Measurements from ENCODE around the gene GPRIN1. TPM values are rescaled to one million over a fixed set of nuclear protein-coding genes. Genes with fewer than 3 reads are reported as not detected.

Gene GPRIN1
- total RNA-seq, 1 donor from 2014 or later = 2.4 TPM

DNA sequence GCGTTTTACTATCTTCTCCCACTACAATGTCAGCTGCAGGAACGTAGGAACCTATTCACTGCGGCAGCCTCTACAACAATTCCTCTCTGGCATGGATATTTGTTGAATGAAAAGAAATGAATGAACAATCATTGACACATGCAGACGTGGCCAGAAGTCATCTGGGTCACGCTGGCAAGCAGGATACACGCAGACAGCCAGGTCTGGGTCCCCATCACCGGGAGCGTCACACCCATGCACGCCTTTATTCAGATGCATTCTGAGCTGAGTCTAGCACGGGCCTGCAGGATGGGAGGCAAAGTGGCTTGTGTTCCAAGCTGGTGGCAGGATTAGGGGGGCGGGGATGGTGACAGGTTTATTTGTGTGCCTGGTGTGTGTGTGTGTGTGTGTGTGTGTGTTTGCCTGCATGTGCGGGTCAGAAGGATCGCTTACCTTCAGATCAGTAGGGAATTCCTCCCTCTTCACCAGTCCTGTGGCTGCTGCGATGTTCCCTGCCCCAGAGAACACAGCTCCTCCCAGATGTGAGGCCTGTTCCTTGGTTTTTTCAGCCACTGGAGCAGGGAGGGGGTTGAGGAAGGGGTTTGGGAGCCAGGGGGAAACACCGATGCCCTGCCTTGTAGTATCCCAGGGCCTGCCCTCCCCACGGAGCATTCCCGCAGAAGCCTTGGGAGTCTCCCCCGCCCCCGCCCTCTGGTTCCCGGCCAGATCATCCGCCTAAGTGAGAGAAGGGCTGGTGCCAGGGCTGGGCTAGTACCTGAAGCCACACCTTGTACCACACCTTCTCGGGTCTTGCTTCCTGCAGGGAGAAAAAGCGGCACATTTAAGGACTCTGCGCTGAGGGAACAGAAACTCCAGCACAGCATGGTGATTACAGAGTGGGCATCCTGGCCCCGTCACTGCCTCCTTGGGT is 16.3 kb upstream of the GPRIN1 start:
- intact Hi-C loops (cut with micrococcal nuclease) = no loop called here

- intact Hi-C loops (cut with micrococcal nuclease) = no loop called here
These were observed 15.6 kb upstream of the GPRIN1 start for GRCh38 chr5:176625512-176625911.

DNA sequence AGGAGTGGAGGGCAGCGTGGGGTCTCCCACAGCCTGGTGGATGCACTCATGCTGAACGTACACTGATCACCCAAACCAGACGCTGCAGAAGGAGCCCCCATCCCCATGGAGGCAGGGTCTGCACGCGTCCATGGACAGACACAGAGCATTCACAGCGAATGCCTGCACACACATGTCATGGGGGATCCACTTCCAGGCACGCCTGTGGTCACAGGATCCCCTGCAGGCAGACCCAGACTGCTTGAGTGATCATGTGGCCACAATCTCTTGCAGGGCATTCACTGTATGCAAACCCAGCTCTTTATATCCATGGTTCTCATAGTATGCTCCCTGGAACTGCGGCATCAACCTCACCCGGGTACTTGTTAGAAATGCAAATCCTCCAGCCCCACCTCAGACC is 15.0 kb upstream of the GPRIN1 start:
- intact Hi-C loops (cut with micrococcal nuclease) = no loop called here

DNA sequence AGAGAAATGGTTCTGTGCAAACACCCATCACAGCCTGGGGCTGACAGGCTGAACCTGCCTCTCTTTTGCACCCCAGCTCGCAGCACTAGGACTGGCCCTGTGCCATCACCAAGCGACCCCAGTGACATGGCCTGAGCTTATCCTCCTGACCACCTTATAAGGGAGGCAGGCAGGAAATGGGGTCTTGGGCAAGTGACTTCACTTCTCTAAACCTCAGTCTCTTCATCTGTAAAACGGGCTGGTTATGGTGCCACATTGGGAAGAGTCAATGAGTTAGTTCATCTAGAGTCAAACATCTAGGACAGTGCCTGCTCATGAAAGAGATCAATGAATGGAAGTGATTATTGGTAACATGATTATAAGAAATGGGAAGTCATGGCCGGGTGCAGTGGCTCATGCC is 14.2 kb upstream of the GPRIN1 start:
- intact Hi-C loops (cut with micrococcal nuclease) = no loop called here

DNA sequence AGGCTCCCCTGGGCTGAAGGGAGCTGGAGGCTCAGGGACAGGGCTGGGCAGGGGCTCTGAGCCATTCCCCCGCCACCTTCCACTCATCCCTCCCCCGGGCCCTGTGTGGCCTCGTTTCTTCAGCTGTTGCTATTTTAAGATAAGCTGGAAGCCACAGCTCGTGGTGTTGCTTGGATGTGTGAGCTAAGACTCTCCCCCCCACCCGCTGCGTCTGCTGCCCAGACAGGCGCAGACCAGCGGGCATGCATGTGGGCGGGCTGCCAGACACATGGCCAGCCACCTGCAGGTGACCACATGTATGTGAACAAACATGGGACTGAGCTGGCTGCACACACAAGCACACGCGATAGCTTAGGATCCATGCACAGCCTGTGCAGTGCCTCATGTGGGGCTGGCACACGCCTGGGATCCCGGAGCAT is 11.7 kb upstream of the GPRIN1 start:
- intact Hi-C loops (cut with micrococcal nuclease) = no loop called here

DNA sequence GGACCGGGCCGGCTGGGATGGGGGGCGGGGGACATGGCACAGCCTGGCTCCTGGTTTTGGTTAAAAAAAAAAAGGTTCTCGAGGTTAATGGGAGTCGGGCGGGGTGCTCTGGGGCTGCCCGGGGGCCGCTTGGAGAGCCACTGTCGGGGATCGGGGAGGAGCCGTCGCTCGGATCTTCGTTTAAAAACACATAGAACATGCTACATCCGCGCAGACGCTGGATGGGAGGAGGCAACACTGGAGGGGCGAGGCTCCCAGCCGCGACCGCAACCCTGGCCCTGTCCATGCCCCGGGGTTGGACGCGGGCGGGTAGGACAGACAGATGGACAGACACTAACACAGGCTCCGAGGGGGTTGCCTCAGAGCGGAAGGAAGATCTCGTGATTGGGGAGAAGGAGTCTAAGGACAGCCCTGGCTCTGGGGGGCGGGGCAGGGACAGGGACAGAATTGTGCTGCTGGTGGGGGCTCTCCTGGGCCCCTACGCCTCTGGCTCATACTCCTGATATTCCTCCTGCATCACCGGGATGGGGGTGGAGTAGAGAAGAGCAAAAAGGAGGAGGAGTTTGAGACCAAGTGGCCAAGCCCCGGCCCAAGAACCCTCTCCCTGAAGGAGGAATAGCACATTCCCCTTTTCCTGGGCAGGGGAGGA is 10.5 kb upstream of the GPRIN1 start:
- intact Hi-C loops (cut with micrococcal nuclease) = no loop called here

- intact Hi-C loops (cut with micrococcal nuclease) = loop anchor here (1.0 kb wide), 1 partner anchor 28 kb away; the partner anchor contains the start of gene TSPAN17
These were observed 9.8 kb upstream of the GPRIN1 start for GRCh38 chr5:176619569-176620332.

DNA sequence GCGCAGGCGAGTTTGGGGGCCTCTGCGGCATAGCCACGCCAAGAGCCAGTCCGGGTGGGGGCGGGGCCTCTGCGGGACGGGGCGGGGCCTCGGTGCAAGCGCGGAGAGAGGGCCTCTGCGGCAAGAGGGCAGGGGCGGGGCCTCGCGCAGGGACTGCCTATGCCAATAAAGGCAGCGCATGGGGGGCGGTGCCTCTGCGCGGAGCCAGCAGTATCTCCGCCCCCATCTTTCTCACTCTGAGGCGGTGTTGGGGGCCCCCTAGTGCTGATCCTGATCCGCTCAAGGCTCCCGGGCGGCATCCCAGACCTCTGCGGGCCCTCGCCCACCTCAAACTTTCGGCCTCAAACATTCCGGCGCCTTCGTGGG is 9.2 kb upstream of the GPRIN1 start:
- intact Hi-C loops (cut with micrococcal nuclease) = loop anchor here (1.0 kb wide), 1 partner anchor 28 kb away; the partner anchor contains the start of gene TSPAN17

DNA sequence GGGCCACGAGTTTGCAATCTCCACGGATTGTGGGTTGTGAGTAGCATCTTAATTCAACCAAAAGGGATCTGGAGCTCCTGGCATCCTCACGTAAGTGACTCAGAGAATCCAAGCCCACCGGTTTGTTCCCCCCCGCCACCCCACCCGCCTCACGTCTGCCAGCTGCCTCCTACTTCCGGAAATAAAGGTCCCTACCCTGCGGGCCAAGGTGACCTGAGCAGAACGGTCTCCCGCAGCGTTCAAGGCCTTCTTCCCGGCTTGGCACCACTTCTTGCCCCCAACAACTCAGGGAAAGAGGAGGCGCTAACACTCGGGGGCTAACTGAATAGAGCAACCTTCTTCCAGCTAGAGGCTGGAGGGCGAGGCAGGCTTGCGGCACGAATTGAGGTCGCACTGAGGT is 8.8 kb upstream of the GPRIN1 start:
- intact Hi-C loops (cut with micrococcal nuclease) = loop anchor here (1.0 kb wide), 1 partner anchor 29 kb away; the partner anchor contains the start of gene TSPAN17

DNA sequence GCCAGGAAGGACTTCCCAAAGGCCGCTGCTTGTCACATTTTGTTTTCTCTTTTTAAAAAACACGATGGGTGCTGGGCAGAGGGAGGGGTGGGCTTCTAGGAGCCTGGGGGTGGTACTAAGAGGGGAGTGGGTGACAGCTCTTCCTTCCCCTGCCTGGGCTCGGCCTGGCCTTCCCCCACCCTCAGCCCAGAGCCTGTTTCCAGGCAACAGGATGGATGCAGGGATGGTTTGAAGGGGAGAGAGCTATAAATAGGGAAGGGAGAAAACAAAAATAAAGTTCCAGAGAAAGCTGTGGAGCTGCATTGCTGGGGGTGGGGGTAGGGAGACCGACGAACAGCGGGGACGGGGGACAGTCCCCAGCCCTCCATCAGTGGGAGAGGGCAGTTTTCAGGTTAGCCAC is 6.6 kb upstream of the GPRIN1 start:
- intact Hi-C loops (cut with micrococcal nuclease) = no loop called here

GRCh38 chr5:176614805-176615478 is 5.0 kb upstream of the GPRIN1 start:
- intact Hi-C loops (cut with micrococcal nuclease) = loop anchor here (5.0 kb wide), 1 partner anchor 78 kb away; the partner anchor contains the start of gene RNF44

GRCh38 chr5:176612855-176613254 is 2.9 kb upstream of the GPRIN1 start:
- intact Hi-C loops (cut with micrococcal nuclease) = loop anchor here (5.0 kb wide), 1 partner anchor 76 kb away; the partner anchor contains the start of gene RNF44

DNA sequence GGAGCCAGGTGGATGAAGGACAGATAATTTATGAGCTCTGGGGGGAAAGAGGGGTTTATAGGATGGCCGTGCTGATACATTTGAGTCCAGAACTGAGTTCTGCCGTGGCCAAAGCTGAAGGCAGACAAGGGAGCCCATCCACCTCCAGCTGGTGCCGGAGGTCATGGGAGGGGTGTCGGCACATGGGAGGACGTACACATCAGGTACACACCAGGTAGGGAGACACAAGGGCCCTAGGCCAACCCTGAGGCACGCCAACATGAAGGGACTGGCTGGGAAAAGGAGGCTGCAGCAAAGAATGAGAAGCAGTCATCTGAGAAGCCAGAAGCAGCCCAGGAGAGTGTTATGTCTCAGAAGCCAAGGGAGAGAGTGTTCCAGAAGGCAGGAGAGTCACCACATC is 2.1 kb upstream of the GPRIN1 start:
- intact Hi-C loops (cut with micrococcal nuclease) = loop anchor here (5.0 kb wide), 1 partner anchor 75 kb away; the partner anchor contains the start of gene RNF44

- intact Hi-C loops (cut with micrococcal nuclease) = loop anchor here (5.0 kb wide), 1 partner anchor 74 kb away; the partner anchor contains the start of gene RNF44
These were observed 1.5 kb upstream of the GPRIN1 start for GRCh38 chr5:176611435-176611834.

DNA sequence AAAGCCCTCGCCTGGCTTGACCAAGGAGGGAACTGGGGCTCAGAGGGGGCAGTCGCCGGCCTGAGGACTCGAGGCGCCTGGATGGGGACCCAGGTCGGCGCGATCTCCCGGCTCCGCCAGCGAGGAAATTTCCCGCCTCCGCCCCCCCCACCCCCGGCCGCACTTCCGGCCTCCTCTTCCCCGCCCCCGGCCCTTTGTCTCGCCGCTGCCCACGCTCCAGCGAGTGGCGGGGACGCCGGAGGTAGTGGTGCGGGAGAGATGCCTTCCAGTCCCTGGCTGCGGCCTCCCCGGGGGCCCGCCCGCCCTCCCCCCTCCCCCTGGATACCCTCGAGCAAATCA is 448 bp upstream of the GPRIN1 start:
- intact Hi-C loops (cut with micrococcal nuclease) = loop anchor here (5.0 kb wide), 1 partner anchor 73 kb away; the partner anchor contains the start of gene RNF44

GRCh38 chr5:176608937-176609723 is 826 bp downstream of the GPRIN1 start:
- intact Hi-C loops (cut with micrococcal nuclease) = no loop called here

- intact Hi-C loops (cut with micrococcal nuclease) = no loop called here
These were observed 1.7 kb downstream of the GPRIN1 start for GRCh38 chr5:176608142-176608705.

- intact Hi-C loops (cut with micrococcal nuclease) = no loop called here
These were observed 3.1 kb downstream of the GPRIN1 start for GRCh38 chr5:176606875-176607274.

DNA sequence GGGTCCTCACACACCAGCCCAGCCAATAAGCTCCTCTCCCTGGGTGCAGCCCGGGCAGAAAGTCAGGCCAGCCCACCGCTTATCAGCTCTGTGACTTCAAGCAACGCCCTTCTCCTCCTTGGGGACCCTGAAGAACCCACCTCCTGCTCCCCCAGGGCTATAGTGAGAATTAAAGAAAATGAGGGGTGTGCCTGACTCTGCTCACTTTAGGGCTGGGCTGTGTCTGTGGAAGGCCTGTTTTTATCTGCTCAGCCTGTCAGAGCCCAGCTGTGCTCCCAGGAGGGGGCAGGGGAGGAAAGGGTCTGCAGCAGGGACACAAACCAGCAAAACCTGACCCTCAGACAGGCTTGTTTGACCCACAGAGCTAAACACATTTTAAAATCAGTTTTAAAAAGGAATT is 3.9 kb downstream of the GPRIN1 start:
- intact Hi-C loops (cut with micrococcal nuclease) = no loop called here

DNA sequence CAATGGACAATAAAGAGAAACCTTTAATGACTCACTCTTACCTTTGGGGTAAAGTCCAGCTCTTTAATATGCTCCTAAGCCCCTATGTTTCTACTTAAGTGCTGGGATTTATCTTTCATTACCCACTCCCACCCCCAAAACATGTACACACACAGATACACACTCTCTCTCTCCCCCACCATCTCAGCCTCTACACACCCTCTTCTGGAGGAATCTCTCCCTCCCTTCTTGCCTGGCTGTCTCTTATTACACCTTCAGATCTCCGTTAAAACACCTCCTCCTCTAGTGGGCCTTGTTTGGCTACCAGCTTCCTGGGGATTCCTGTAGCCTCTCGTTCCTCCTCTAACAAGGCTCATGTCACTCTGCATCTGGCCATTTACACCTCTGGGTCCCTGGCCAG is 6.9 kb downstream of the GPRIN1 start:
- intact Hi-C loops (cut with micrococcal nuclease) = no loop called here

Data from T-helper 2 cell treated with Interferon-gamma antibody and Interleukin-4, amounts not matched to agents 100 ng/mL and 5 ng/mL, for 36 hours (primary cell).